ENCODE measurements around the gene CUBN.

The CUBN gene

DNA sequence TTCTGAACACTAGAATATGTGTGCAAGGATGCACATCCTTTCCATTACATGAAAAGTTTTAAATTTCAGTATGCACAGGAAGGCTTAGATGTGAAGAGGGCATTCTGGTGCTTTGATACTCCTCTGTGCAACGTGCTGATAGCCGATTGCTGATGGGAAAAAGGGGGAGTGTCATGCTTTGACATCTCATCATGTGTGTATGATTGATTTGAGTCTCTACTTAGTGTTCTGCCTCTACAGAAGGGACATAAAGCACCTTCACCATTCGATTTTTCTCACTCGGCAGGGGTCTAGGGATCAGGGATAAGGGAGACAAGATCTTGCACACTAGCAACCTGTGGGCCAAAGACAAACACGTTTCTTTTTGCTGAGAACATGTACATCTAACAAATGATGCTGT, 197.7 kb downstream of the CUBN start:
- DNase-seq (ENCODE audit: insufficient read length, low spot score) (no peak), FAIRE-seq (no peak)

DNA sequence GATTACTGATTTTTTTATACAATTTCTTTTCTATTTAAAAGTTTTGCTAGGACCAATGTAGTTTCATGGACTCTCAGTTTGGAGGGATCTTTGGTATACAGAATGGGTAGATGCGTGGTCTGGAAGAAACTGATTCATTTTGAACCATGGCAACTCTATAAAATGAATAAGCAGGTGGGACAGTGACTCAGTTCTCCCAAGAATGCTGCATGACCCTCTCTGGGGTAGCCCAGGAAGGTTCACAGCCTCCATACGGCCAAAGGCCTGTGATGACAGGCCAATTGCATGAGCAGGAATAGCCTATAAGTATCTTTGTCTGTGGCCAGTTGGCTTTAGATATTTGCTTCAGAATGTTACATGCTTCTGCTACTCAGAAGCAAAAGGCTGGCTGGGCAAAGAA, 199.1 kb downstream of the CUBN start:
- DNase-seq (ENCODE audit: insufficient read length, low spot score) (no peak), FAIRE-seq (no peak)

GRCh38 chr10:16929069-16929468, 200.5 kb downstream of the CUBN start:
- FAIRE-seq (no peak), DNase-seq (ENCODE audit: insufficient read length, low spot score) (no peak)

DNA sequence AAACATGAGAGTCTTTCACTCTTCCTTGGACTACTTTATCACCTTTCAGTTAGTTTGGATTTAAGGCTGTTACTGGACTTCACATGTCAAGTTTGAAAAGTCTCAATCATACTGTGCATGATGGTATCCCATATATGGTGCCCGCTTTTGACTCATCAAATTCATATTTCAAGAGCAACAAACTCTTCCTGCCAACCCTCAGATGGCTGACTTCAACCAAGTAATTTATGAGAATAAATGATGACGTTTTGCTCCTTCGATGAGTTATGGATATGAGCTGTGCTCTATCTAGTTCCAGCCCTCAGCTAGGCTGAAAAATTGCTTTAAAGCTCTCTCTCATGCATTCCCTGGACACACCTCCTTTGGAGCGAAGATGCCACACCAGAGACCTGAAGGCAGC, 202.1 kb downstream of the CUBN start:
- FAIRE-seq (no peak), DNase-seq (ENCODE audit: insufficient read length, low spot score) (no peak)

- FAIRE-seq (no peak), DNase-seq (ENCODE audit: insufficient read length, low spot score) (no peak)
These were observed 205.9 kb downstream of the CUBN start for GRCh38 chr10:16923726-16924125.

DNA sequence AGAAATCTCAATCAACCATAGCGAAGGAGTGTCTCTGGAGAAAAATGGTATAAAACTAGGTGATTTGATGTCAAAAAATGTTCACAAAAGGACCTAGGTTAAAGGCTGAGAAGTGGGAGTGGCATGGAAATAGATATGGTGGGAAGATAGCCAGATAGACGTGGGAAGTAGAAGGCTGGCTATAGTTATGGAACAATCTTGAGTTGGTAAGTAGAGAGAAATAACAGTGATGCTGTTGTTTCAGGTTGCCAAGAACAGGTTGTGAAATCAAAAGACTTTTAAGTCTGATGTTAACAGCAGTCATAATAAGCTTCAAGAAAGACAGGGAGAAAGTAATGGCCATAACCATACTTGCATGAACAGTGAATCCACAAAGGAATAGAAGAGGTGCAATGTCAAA, 206.3 kb downstream of the CUBN start:
- DNase-seq (ENCODE audit: insufficient read length, low spot score) (no peak), FAIRE-seq (no peak)

GRCh38 chr10:16919121-16919982, 210.3 kb downstream of the CUBN start:
- DNase-seq (ENCODE audit: insufficient read length, low spot score) (no peak), FAIRE-seq (peak; percentile 80)

DNA sequence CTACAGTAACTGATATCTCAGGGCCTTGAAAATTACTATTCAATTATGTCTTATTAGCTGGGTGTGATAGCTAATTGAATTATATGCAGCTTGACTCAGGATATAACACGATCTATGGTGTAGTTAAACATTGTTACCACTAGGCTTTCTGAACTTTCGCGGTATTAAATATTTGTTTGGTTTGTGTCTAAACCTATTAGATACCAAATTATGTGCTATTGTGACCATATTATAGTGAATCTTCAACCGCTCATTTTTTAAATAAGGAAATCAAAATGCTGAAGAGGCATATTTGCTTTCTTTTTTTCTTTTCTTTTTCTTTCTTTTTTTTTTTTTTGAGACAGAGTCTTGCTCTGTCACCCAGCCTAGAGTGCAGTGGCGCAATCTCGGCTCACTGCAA, 213.1 kb downstream of the CUBN start:
- no peak for FAIRE-seq
- no peak for DNase-seq (ENCODE audit: insufficient read length, low spot score)

DNA sequence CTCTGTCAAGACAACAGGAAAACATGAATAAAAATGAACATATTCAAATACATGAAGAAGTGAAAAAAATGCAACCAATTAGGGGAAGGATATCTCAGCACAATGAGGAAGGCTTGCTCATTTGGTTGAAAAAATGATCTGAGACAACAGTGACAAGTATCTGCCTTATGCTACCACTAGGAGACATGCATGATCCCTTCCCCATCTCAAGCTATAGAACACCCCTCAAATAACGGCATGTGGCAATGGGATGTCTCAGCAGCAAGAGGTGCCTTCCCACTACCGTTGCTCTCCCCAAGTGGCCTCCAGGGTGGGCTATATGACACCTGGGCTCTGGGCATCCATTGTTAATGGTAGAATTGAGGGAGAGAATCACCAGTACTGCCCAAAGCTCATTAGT, 214.3 kb downstream of the CUBN start:
- no peak for FAIRE-seq
- no peak for DNase-seq (ENCODE audit: insufficient read length, low spot score)

DNA sequence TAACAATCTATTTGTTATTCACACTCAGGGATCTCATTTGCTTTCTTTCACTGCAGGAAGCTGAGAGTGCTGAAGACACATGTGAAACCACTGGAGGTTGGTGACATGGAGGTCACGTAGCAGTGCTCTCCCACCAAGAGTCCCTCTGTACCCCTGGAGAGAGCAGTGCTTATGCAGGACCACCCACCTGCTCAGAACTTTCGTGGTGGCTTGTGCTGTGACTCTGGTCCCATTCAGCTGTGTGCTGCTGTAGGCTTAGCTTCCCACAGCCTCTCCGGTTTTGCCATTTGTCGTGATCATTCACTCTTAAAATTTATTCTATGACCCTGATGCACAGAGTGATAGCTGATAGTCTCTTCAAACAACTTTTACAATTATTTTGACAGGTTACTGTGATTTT, 216.3 kb downstream of the CUBN start:
- FAIRE-seq (no peak), DNase-seq (ENCODE audit: insufficient read length, low spot score) (no peak)

DNA sequence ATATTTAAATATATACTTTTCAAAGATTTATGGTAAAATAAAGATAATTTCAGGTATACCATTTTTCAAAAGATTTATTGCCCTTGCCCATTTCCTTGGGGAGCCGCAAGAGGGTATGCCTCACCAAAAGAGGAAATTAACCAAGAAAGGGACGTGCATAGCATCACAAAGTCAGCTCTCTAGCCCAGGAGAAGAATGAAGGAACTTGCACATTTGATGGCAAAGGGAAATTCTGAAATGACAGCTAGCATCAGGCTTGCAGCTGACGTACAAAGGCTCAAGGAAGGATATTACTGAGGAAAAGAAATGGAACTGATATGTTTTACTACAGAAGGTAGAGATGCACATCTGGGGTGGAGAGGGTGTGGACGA, 218.8 kb downstream of the CUBN start:
- DNase-seq (ENCODE audit: insufficient read length, low spot score) (no peak), FAIRE-seq (no peak)

GRCh38 chr10:16909961-16910792, 219.4 kb downstream of the CUBN start:
- no peak for FAIRE-seq
- no peak for DNase-seq (ENCODE audit: insufficient read length, low spot score)

DNA sequence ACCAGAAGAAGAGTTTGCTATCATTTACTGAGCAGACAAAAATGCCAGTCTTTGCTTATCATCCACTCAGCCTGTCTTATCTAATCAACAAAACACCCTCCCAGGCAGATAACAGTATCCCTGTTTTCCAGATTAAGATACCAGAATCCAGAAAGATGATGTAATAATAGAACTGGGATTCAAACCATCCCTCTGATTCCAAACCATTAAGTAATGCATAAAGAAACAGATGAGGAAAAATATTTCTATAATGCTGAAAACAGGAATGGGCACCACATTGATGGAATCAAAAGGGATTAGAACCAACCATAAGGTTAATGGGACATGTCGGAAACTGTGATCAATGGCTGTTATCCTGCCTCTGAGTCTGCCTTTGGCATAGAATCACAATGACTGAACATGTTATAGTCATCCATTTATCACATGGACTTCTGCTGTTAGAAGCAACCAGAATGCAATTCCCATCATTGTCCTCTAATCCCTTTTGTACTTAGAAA, 220.3 kb downstream of the CUBN start:
- no peak for FAIRE-seq

GRCh38 chr10:16907687-16908086, 221.9 kb downstream of the CUBN start:
- FAIRE-seq (no peak), DNase-seq (ENCODE audit: insufficient read length, low spot score) (no peak)

More for the DNA sequence above, 220.3 kb downstream of the CUBN start:
- DNase-seq (ENCODE audit: insufficient read length, low spot score), result no peak

GRCh38 chr10:16905320-16905719, 224.3 kb downstream of the CUBN start:
- DNase-seq (ENCODE audit: insufficient read length, low spot score), result no peak
- FAIRE-seq, result no peak

GRCh38 chr10:16904639-16905061, 225.0 kb downstream of the CUBN start:
- no peak for FAIRE-seq

DNA sequence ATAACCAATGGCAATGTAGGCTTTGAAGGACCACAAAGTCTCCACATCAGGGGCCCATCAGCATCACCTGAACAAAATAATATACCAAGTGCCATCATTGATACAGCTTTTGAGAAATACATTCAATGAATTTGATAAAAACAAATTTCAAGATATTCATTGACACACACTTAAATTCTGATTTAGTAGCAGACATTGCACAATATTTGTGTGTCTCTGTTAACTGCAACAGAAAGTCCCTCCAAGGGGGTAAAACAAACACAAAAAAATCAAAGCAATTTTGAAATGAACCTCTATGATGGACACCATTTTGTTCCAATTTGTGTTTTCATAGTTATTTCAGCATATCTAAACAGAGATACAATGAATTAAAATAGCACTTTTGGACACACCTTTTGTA, 225.6 kb downstream of the CUBN start:
- FAIRE-seq, result no peak
- DNase-seq (ENCODE audit: insufficient read length, low spot score), result no peak

More at GRCh38 chr10:16904639-16905061, 225.0 kb downstream of the CUBN start:
- no peak for DNase-seq (ENCODE audit: insufficient read length, low spot score)

DNA sequence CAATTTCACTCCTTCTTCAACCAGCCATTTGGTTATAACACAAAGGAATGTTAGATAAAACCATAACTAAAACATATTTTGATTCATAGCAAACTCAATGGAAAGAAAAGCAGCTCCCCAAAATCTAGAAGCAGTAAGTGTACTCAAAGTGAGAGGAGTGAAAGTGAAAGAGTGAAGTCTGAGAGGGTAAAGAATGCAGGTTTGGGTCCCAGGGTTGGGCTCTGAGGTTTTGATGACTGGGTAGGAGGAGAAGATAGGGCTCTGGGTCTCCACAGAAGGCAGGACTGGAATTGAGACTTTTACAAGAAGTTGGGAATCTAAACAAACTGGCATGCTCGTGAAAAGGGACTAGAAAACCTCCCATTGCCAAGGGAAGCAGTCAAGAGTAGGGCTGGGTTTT, 227.0 kb downstream of the CUBN start:
- FAIRE-seq, result no peak
- DNase-seq (ENCODE audit: insufficient read length, low spot score), result no peak

GRCh38 chr10:16901106-16901505, 228.5 kb downstream of the CUBN start:
- FAIRE-seq, result no peak
- DNase-seq (ENCODE audit: insufficient read length, low spot score), result no peak

GRCh38 chr10:16896993-16897392, 232.6 kb downstream of the CUBN start:
- DNase-seq (ENCODE audit: insufficient read length, low spot score) (no peak), FAIRE-seq (no peak)

DNA sequence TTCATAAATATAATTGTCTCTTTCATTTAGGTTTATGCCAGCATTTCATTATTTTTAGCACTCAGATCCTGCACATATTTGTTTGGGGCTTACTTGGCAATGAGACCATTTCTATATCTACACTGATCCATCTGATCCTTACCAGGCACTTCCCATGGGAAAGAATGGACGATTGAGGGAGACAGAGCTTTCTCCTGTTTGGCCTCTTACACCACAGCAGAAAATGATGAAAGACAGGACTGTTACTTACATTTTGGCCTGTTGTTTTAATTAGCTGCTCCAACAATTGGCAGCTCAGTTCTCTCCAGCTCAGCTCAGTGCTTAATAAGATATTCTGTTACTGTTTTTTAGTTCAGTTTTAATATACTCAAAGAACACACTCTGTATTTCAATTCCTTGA, 234.8 kb downstream of the CUBN start:
- DNase-seq (ENCODE audit: insufficient read length, low spot score) (no peak), FAIRE-seq (no peak)

- DNase-seq (ENCODE audit: insufficient read length, low spot score) (no peak), FAIRE-seq (no peak)
These were observed 235.9 kb downstream of the CUBN start for GRCh38 chr10:16893664-16894063.
